Lung (tissue), 12 donors: Measurements from ENCODE around the gene OGA. TPM values are rescaled to one million over a fixed set of nuclear protein-coding genes. Genes with fewer than 3 reads are reported as not detected.

Source experiments
- ATAC-seq: fragments of 200-7000 bp; cut with Tn5 transposase; one replicate; pipeline ENCODE4 v1.9.1; 2020; ENCODE audit warnings: moderate number of reproducible peaks; ENCODE audit not compliant: insufficient read depth, low FRiP score
- DNase-seq, 3 donors: peaks; one replicate each; pipeline ENCODE4 v3.0.0-alpha.2; 2013 to 2017
- H3K27ac ChIP-seq, 2 donors: one replicate each; pipeline ENCODE4 v1.5.1; 2013; ENCODE audit warnings: mild to moderate bottlenecking in 2 of 2, moderate library complexity in 2 of 2, control low read depth in 1 of 2, inconsistent platforms in 1 of 2, low read depth in 1 of 2, low read length in 1 of 2
- H3K27me3 ChIP-seq, 3 donors: one replicate each; pipeline ENCODE4 v1.5.1; 2013; ENCODE audit warnings: low read length in 2 of 3; ENCODE audit not compliant: control insufficient read depth in 3 of 3, insufficient read depth in 3 of 3
- H3K36me3 ChIP-seq, 4 donors: one replicate each; pipeline ENCODE4 v1.5.1; 2013; ENCODE audit warnings: low read length in 4 of 4, mild to moderate bottlenecking in 1 of 4, moderate library complexity in 1 of 4; ENCODE audit not compliant: control insufficient read depth in 4 of 4, insufficient read depth in 4 of 4
- H3K4me1 ChIP-seq, 5 donors: one replicate each; pipeline ENCODE4 v1.5.1; 2013; ENCODE audit warnings: low read length in 5 of 5, mild to moderate bottlenecking in 2 of 5, moderate library complexity in 1 of 5; ENCODE audit not compliant: control insufficient read depth in 5 of 5, insufficient read depth in 5 of 5
- H3K4me3 ChIP-seq: one replicate; pipeline ENCODE4 v1.5.1; 2013; ENCODE audit warnings: mild to moderate bottlenecking, control low read depth, moderate library complexity
- H3K9ac ChIP-seq, 2 donors: one replicate each; pipeline ENCODE4 v1.5.1; 2013; ENCODE audit warnings: low read length in 2 of 2, control low read depth in 1 of 2; ENCODE audit not compliant: insufficient read depth in 1 of 2
- H3K9me3 ChIP-seq, 4 donors: one replicate each; pipeline ENCODE4 v1.5.1; 2013; ENCODE audit warnings: low read length in 3 of 4, mild to moderate bottlenecking in 1 of 4, moderate library complexity in 1 of 4; ENCODE audit not compliant: control insufficient read depth in 4 of 4, insufficient read depth in 3 of 4
- WGBS, 2 donors: extraction: QIAGEN DNeasy Blood & Tissue Kit; methylation state at CpG; one replicate each; pipeline ENCODE4 v1.1.7; 2013; 5-methylcytosine and 5-hydroxymethylcytosine counted together
- polyA plus RNA-seq, 2 donors: library from polyadenylated mRNA; stranded (reverse); fragments of 200-250 nt; gene quantifications; one replicate each; pipeline ENCODE4 v1.2.1, GENCODE V29; 2013
- total RNA-seq, 2 donors: library from RNA; depleted of rRNA in 1 of 2; stranded (reverse); fragments of >200 nt in 1 of 2; gene quantifications; one replicate each; pipeline ENCODE4 v1.2.1, GENCODE V29; 2014 to 2021
- TF ChIP-seq, protein P1 (sequence below): IDR thresholded peaks from 2 replicates; pipeline ENCODE4 v1.5.1; 2012; ENCODE audit warnings: mild to moderate bottlenecking; ENCODE audit errors: control extremely low read depth, extremely low read depth
- donor health status: control.
- donor health status: control.
- donor health status: Bipolar disorder and iron deficiency.
- donor health status: healthy.
- donor health status: DM: yes; HTN: yes; CAD: no.

OGA gene
- total and polyA plus RNA-seq, 4 donors, result 45.7 to 362 (median 69.7) TPM

GRCh38 chr10:101837748-101838147, 19.5 kb upstream of the OGA start:
- WGBS, 2 donors, result 87 to 88% methylated on average over 2 of the region's 2 CpGs
- no peak overlapping the region for H3K9ac ChIP-seq
- no peaks in the 10 kb centered on the region for H3K36me3 ChIP-seq
- H3K4me1 ChIP-seq, result peaks cover 0 to 14% (median 3%) of the 10 kb centered on the region in 5 donors
- no peak overlapping the region for H3K27ac ChIP-seq
- no peak for ATAC-seq
- no peaks in the 10 kb centered on the region for H3K27me3 ChIP-seq
- no peak for DNase-seq
- TF ChIP-seq, protein P1, sequence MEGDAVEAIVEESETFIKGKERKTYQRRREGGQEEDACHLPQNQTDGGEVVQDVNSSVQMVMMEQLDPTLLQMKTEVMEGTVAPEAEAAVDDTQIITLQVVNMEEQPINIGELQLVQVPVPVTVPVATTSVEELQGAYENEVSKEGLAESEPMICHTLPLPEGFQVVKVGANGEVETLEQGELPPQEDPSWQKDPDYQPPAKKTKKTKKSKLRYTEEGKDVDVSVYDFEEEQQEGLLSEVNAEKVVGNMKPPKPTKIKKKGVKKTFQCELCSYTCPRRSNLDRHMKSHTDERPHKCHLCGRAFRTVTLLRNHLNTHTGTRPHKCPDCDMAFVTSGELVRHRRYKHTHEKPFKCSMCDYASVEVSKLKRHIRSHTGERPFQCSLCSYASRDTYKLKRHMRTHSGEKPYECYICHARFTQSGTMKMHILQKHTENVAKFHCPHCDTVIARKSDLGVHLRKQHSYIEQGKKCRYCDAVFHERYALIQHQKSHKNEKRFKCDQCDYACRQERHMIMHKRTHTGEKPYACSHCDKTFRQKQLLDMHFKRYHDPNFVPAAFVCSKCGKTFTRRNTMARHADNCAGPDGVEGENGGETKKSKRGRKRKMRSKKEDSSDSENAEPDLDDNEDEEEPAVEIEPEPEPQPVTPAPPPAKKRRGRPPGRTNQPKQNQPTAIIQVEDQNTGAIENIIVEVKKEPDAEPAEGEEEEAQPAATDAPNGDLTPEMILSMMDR, result no peak
- no peaks in the 10 kb centered on the region for H3K9me3 ChIP-seq
- no peak overlapping the region for H3K4me3 ChIP-seq

DNA sequence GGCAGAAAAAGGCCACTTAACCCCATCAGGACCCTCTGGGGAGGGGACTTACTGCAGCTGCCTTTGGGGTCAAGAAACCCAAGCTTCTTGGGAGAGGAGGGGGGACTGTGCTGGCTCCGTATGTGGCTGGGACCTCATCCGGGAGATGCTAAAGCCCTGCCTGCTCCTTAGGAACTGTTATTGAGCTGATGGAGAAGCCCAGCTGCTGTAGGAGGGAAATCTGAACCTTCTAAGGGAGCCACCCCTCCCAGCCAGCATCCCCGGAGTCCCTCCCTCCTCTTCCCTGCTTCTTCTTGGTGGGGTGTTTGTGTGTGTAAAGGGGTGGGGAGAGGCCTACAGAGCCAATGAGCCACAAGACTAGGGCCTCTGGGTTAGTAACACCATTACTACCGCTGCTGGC, 17.1 kb upstream of the OGA start:
- ATAC-seq (no peak), DNase-seq (no peak)
- no peaks in the 10 kb centered on the region for H3K9me3 ChIP-seq
- H3K27me3 ChIP-seq, result no peaks in the 10 kb centered on the region
- H3K4me1 ChIP-seq, result peaks cover 0 to 30% (median 14%) of the 10 kb centered on the region in 5 donors
- no peaks in the 10 kb centered on the region for H3K36me3 ChIP-seq
- H3K27ac ChIP-seq, result no peak overlapping the region
- TF ChIP-seq, protein P1, result no peak
- no peak overlapping the region for H3K9ac ChIP-seq
- 94 to 95% methylated on average over 4 of the region's 4 CpGs for WGBS, 2 donors
- H3K4me3 ChIP-seq, result no peak overlapping the region

DNA sequence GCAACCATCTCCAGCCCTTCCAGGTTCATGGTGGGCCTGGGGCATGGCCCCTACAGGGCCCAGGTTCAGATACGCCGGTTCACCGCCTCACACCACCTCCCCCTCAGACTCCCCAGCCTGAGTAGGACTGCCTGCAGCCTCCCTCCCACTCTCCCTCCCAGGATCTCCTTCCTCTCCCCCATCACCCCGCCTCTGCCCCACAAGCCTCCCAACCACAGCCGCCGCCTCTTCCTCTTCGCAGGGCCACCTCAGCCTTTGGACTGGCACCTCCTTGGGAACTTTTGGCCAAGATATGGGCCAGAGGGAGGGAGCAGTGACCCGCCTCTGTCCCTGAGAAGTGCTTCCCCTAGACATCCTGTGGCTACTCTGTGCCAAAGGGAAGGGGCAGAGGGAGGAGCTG, 16.1 kb upstream of the OGA start:
- TF ChIP-seq, protein P1, result no peak
- no peaks in the 10 kb centered on the region for H3K9me3 ChIP-seq
- 20 to 65% methylated on average over 6 to 8 of the region's 8 CpGs for WGBS, 2 donors
- peaks cover 0 to 33% (median 14%) of the 10 kb centered on the region in 5 donors for H3K4me1 ChIP-seq
- DNase-seq (no peak), ATAC-seq (no peak)
- no peak overlapping the region for H3K9ac ChIP-seq
- no peaks in the 10 kb centered on the region for H3K27me3 ChIP-seq
- no peak overlapping the region for H3K4me3 ChIP-seq
- H3K36me3 ChIP-seq, result no peaks in the 10 kb centered on the region
- no peak overlapping the region for H3K27ac ChIP-seq

- DNase-seq, result no peak
- Histone ChIP-seq H3K27me3 (no peaks in the 10 kb centered on the region), H3K36me3 (no peaks in the 10 kb centered on the region), H3K4me3 (no peak overlapping the region), H3K4me1 (peaks cover 0 to 38% (median 14%) of the 10 kb centered on the region in 5 donors), H3K27ac (no peak overlapping the region), H3K9me3 (no peaks in the 10 kb centered on the region), H3K9ac (no peak overlapping the region)
- no peak for ATAC-seq
- WGBS, 2 donors, result 92 to 96% methylated on average over 1 of the region's 1 CpG
- TF ChIP-seq, protein P1, result no peak
Measured at GRCh38 chr10:101833466-101833865, 15.2 kb upstream of the OGA start.
